Prostate gland (tissue), 2 donors: ENCODE results near the gene MCM7. TPM values are rescaled to one million over a fixed set of nuclear protein-coding genes. Genes with fewer than 3 reads are reported as not detected.

Source experiments
- DNase-seq: peaks from one replicate; pipeline ENCODE4 v3.0.0-alpha.2; 2019; ENCODE audit warnings: low spot score
- H3K27ac ChIP-seq, 2 donors: fragments of 200-600 bp; sonication (generic); 2 replicates each; pipeline ENCODE4 v1.5.1; 2017 to 2019
- H3K27me3 ChIP-seq: fragments of 200-600 bp; sonication (generic); replicated peaks from 2 replicates; pipeline ENCODE4 v1.5.1; 2019; ENCODE audit not compliant: insufficient read depth
- H3K36me3 ChIP-seq, 2 donors: fragments of 200-600 bp; sonication (generic); 1 replicate in 1 of 2; 2 replicates in 1 of 2; pipeline versions ENCODE4 v1.5.1 to v1.8.1; 2017 to 2019
- H3K4me1 ChIP-seq: fragments of 200-600 bp; sonication (generic); replicated peaks from 2 replicates; pipeline ENCODE4 v1.5.1; 2019
- H3K4me3 ChIP-seq, 2 donors: fragments of 200-600 bp; sonication (generic); 2 replicates each; pipeline ENCODE4 v1.5.1; 2017 to 2019
- H3K9me3 ChIP-seq: fragments of 200-600 bp; sonication (generic); 2 replicates; pipeline ENCODE4 v1.5.1; 2017
- CTCF ChIP-seq, 4 experiments: fragments of 200-600 bp in 2 of 4; fragments of 450-650 bp in 2 of 4; sonication (generic) in 2 of 4; IDR thresholded peaks; 1 replicate in 3 of 4; 2 replicates in 1 of 4; pipeline ENCODE4 v1.5.1; 2016 to 2019; ENCODE audit warnings: antibody characterized with exemption in 4 of 4, mild to moderate bottlenecking in 2 of 4, moderate library complexity in 2 of 4
- POLR2A ChIP-seq: fragments of 450-650 bp; IDR thresholded peaks from one replicate; pipeline ENCODE4 v1.6.1; 2016; ENCODE audit warnings: antibody characterized with exemption, mild to moderate bottlenecking
- POLR2AphosphoS5 ChIP-seq: sonication (generic); formaldehyde crosslinking; IDR thresholded peaks from one replicate; pipeline ENCODE4 v1.6.1; 2017; ENCODE audit warnings: antibody characterized with exemption
- WGBS: methylation state at CpG from one replicate; pipeline ENCODE4 v1.1.5; 2018; 5-methylcytosine and 5-hydroxymethylcytosine counted together
- intact Hi-C: fragments of 100-400 bp; cut with DNase I; formaldehyde crosslinking; loops from one replicate; pipeline ENCODE4 v1.14.2; 2022
- total RNA-seq, 2 donors: library from RNA; depleted of rRNA; stranded (reverse); fragments of >200 nt; gene quantifications; one replicate each; pipeline ENCODE4 v1.1.0, GENCODE V29; 2016

Gene MCM7
- total RNA-seq, 2 donors from 2014 or later: 47.5 to 68.7 TPM

- Histone ChIP-seq H3K4me1 (no peaks in the 10 kb centered on the region), H3K27me3 (no peaks in the 10 kb centered on the region), H3K27ac (peak overlapping the region; percentile 96 to 98), H3K4me3 (peak overlapping the region; percentile 76 to 86), H3K36me3 (no peaks in the 10 kb centered on the region), H3K9me3 (no peaks in the 10 kb centered on the region)
- no peak for DNase-seq
- intact Hi-C loops: loop anchor here (5.0 to 10.0 kb wide), 3 partner anchors 39 to 218 kb away; partner anchors contain the start of gene COPS6
- TF ChIP-seq POLR2A (no peak), POLR2AphosphoS5 (no peak), CTCF (IDR thresholded peaks at IDR 0.05) (peak in 1 of 4 experiments; percentile 24)
- WGBS: 13% methylated on average over 22 of the region's 29 CpGs
These were observed 25.2 kb upstream of the MCM7 start for GRCh38 chr7:100126239-100126930.

GRCh38 chr7:100124301-100125230 lies 23.4 kb upstream of the MCM7 start:
- intact Hi-C loops: loop anchor here (5.0 to 10.0 kb wide), 3 partner anchors 37 to 220 kb away; partner anchors contain the start of gene COPS6
- 79% methylated on average over 4 of the region's 4 CpGs for WGBS
- no peak overlapping the region for H3K4me3 ChIP-seq
- H3K36me3 ChIP-seq: no peaks in the 10 kb centered on the region
- peaks cover 6% of the 10 kb centered on the region for H3K4me1 ChIP-seq
- H3K27me3 ChIP-seq: no peaks in the 10 kb centered on the region
- H3K27ac ChIP-seq: no peak overlapping the region
- DNase-seq: no peak
- TF ChIP-seq POLR2AphosphoS5 (no peak), POLR2A (no peak), CTCF (IDR thresholded peaks at IDR 0.05) (no peak)
- H3K9me3 ChIP-seq: no peaks in the 10 kb centered on the region

GRCh38 chr7:100122568-100122967 lies 21.4 kb upstream of the MCM7 start:
- Histone ChIP-seq H3K27me3 (no peaks in the 10 kb centered on the region), H3K4me3 (no peak overlapping the region), H3K4me1 (peaks cover 6% of the 10 kb centered on the region), H3K9me3 (no peaks in the 10 kb centered on the region), H3K27ac (no peak overlapping the region), H3K36me3 (no peaks in the 10 kb centered on the region)
- TF ChIP-seq POLR2A: no peak
- TF ChIP-seq POLR2AphosphoS5: no peak
- TF ChIP-seq CTCF (IDR thresholded peaks at IDR 0.05): no peak
- DNase-seq: no peak
- intact Hi-C loops: loop anchor here (10.0 kb wide), 2 partner anchors 128 to 222 kb away; no protein-coding TSS in a partner anchor
- WGBS: 90% methylated on average over 1 of the region's 1 CpG

GRCh38 chr7:100122067-100122466 lies 20.9 kb upstream of the MCM7 start:
- Histone ChIP-seq H3K4me3 (no peak overlapping the region), H3K36me3 (no peaks in the 10 kb centered on the region), H3K4me1 (peaks cover 6% of the 10 kb centered on the region), H3K27ac (no peak overlapping the region), H3K27me3 (no peaks in the 10 kb centered on the region), H3K9me3 (no peaks in the 10 kb centered on the region)
- WGBS: 49% methylated on average over 13 of the region's 13 CpGs
- no peak for DNase-seq
- intact Hi-C loops: loop anchor here (10.0 kb wide), 2 partner anchors 127 to 223 kb away; no protein-coding TSS in a partner anchor
- TF ChIP-seq POLR2AphosphoS5 (no peak), CTCF (IDR thresholded peaks at IDR 0.05) (no peak), POLR2A (no peak)
